ENCODE measurements around the gene PGBD1. TPM values are rescaled to one million over a fixed set of nuclear protein-coding genes. Genes with fewer than 3 reads are reported as not detected.

Gene PGBD1
- total and polyA plus RNA-seq, 4 donors, result 9.7 to 15.7 (median 12.7) TPM

GRCh38 chr6:28333047-28333446, 51.7 kb downstream of the PGBD1 start:
- H3K4me1 ChIP-seq (ENCODE audit: control insufficient read depth, insufficient read depth, low read length), result peaks cover 5% of the 10 kb centered on the region
- H3K4me3 ChIP-seq (ENCODE audit: low read depth, low read length), result no peak overlapping the region
- DNase-seq (ENCODE audit: low read depth in 4 of 6, low spot score in 6 of 6), result no peak
- no peaks in the 10 kb centered on the region for H3K27me3 ChIP-seq (ENCODE audit: control insufficient read depth, insufficient read depth, low read length)
- WGBS (ENCODE audit: insufficient coverage), result no CpG with 5 or more reads among the region's 2 CpGs
- H3K36me3 ChIP-seq (ENCODE audit: control insufficient read depth, insufficient read depth, low read length), result peaks cover 3% of the 10 kb centered on the region
- no peak overlapping the region for H3K27ac ChIP-seq (ENCODE audit: low read depth, low read length)
- no peaks in the 10 kb centered on the region for H3K9me3 ChIP-seq (ENCODE audit: control insufficient read depth, insufficient read depth, low read length)

DNA sequence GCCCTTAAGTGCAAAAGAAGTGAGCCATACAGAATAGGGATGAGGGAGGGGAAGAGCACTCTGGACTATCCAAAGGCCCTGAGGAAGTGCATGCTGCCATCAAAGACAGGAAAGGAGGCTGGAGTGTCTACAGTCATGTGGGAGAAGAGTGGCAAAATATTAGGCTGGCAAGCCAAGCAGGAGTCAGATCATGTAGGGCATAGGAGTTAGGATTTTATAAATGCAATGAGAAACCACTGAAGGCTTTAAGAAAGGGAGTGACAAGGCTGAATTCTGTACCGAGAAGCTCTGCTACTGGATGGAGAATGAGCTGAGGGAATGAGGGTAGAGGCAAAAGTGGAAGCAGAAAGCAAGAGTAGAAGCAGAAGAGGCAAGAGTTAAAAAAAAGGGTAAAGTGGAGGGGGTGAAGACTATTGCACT, 52.2 kb downstream of the PGBD1 start:
- H3K27ac ChIP-seq (ENCODE audit: low read depth, low read length), result no peak overlapping the region
- WGBS (ENCODE audit: insufficient coverage), result 89% methylated on average over 1 of the region's 1 CpG

DNA sequence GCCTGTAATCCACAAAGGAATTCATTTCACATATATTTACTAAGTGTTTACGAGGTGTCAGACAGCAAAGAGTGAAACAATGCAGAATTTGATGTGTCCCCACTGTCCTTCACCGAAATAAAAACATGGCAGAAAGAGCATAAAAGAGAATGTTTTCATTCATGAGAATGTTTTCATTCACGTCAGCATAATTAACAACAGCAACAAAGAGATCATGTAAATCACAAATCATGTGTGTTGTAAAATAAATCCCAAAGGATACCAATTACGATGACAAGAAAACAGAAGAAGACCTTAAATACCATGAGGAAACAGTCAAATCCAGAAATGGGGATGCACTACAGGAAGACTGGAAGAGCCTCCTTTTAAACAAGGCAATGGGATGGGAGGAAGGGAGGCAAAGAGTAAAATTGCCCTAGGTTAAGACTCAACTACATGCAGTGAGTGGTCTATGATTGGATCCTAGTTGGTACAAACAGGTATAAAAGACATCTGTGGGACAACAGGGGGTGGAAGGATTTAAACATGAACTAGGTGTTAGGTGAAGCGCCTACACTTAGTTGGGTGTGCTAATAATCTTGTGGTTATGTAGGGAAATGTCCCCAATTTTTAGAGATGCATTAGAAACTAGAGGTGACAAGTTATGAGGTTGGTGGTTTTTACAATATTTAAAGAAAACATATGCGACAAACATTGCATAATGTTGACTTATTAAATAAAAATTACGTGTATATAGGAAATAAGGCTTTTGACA, 53.1 kb downstream of the PGBD1 start:
- Histone ChIP-seq H3K36me3 (ENCODE audit: control insufficient read depth, insufficient read depth, low read length) (no peaks in the 10 kb centered on the region), H3K4me3 (ENCODE audit: low read depth, low read length) (no peak overlapping the region), H3K27ac (ENCODE audit: low read depth, low read length) (peak overlapping the region; percentile 98), H3K4me1 (ENCODE audit: control insufficient read depth, insufficient read depth, low read length) (peaks cover 5% of the 10 kb centered on the region), H3K27me3 (ENCODE audit: control insufficient read depth, insufficient read depth, low read length) (no peaks in the 10 kb centered on the region), H3K9me3 (ENCODE audit: control insufficient read depth, insufficient read depth, low read length) (no peaks in the 10 kb centered on the region)
- peak in 1 of 6 donors; percentile 26 for DNase-seq (ENCODE audit: low read depth in 4 of 6, low spot score in 6 of 6)
- no CpG with 5 or more reads among the region's 7 CpGs for WGBS (ENCODE audit: insufficient coverage)

More for the DNA sequence above, 52.2 kb downstream of the PGBD1 start:
- no peaks in the 10 kb centered on the region for H3K27me3 ChIP-seq (ENCODE audit: control insufficient read depth, insufficient read depth, low read length)
- peaks cover 5% of the 10 kb centered on the region for H3K4me1 ChIP-seq (ENCODE audit: control insufficient read depth, insufficient read depth, low read length)
- H3K36me3 ChIP-seq (ENCODE audit: control insufficient read depth, insufficient read depth, low read length), result peaks cover 3% of the 10 kb centered on the region
- H3K9me3 ChIP-seq (ENCODE audit: control insufficient read depth, insufficient read depth, low read length), result no peaks in the 10 kb centered on the region
- H3K4me3 ChIP-seq (ENCODE audit: low read depth, low read length), result no peak overlapping the region
- no peak for DNase-seq (ENCODE audit: low read depth in 4 of 6, low spot score in 6 of 6)

DNA sequence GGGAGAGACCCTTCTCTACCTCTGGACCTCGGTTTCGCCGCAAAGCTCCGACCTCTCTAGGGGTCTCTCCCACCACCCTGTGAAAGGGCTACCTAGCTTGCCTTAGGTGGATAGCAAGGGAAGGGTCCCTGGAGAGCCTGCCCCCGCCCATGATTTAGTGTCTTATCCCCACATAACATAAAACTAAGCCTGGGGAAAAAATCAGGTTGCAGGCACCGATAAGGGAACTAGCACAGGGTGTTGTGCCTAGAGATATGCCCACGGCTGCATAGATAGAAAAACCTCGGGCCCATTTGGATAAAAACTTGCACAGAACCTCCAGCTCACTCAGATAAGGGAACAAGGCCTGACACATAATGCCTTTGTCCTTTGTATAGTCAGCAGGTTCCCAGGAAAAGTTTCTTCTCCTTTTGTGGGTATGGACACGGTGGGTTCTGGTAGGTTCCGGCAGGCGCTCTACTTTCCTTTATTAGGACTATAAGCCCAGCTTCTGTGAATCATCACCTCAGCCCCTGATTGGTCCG, 53.7 kb downstream of the PGBD1 start:
- H3K4me1 ChIP-seq (ENCODE audit: control insufficient read depth, insufficient read depth, low read length), result peaks cover 5% of the 10 kb centered on the region
- DNase-seq (ENCODE audit: low read depth in 4 of 6, low spot score in 6 of 6), result no peak
- no peaks in the 10 kb centered on the region for H3K36me3 ChIP-seq (ENCODE audit: control insufficient read depth, insufficient read depth, low read length)
- H3K27ac ChIP-seq (ENCODE audit: low read depth, low read length), result peak overlapping the region; percentile 98
- H3K9me3 ChIP-seq (ENCODE audit: control insufficient read depth, insufficient read depth, low read length), result no peaks in the 10 kb centered on the region
- peak overlapping the region; percentile 96 for H3K4me3 ChIP-seq (ENCODE audit: low read depth, low read length)
- WGBS (ENCODE audit: insufficient coverage), result 11% methylated on average over 3 of the region's 12 CpGs
- no peaks in the 10 kb centered on the region for H3K27me3 ChIP-seq (ENCODE audit: control insufficient read depth, insufficient read depth, low read length)

- no peaks in the 10 kb centered on the region for H3K36me3 ChIP-seq (ENCODE audit: control insufficient read depth, insufficient read depth, low read length)
- peak within 1 kb of the TSS; percentile 98 for H3K27ac ChIP-seq (ENCODE audit: low read depth, low read length)
- under 1% methylated on average over 28 of the region's 35 CpGs for WGBS (ENCODE audit: insufficient coverage)
- no peaks in the 10 kb centered on the region for H3K27me3 ChIP-seq (ENCODE audit: control insufficient read depth, insufficient read depth, low read length)
- H3K4me3 ChIP-seq (ENCODE audit: low read depth, low read length), result peak within 1 kb of the TSS; percentile 96
- peak; percentile 91 to 99 (median 94) for DNase-seq (ENCODE audit: low read depth in 4 of 6, low spot score in 6 of 6)
- H3K9me3 ChIP-seq (ENCODE audit: control insufficient read depth, insufficient read depth, low read length), result no peaks in the 10 kb centered on the region
- peaks cover 5% of the 10 kb centered on the region for H3K4me1 ChIP-seq (ENCODE audit: control insufficient read depth, insufficient read depth, low read length)
Measured at GRCh38 chr6:28335564-28336283, 54.4 kb downstream of the PGBD1 start, which contains the start of gene ZSCAN31. TSS of gene ZSCAN31 (minus strand) at chr6:28336148. CDS start at chr6:28329683, 6,465 bp downstream.

DNA sequence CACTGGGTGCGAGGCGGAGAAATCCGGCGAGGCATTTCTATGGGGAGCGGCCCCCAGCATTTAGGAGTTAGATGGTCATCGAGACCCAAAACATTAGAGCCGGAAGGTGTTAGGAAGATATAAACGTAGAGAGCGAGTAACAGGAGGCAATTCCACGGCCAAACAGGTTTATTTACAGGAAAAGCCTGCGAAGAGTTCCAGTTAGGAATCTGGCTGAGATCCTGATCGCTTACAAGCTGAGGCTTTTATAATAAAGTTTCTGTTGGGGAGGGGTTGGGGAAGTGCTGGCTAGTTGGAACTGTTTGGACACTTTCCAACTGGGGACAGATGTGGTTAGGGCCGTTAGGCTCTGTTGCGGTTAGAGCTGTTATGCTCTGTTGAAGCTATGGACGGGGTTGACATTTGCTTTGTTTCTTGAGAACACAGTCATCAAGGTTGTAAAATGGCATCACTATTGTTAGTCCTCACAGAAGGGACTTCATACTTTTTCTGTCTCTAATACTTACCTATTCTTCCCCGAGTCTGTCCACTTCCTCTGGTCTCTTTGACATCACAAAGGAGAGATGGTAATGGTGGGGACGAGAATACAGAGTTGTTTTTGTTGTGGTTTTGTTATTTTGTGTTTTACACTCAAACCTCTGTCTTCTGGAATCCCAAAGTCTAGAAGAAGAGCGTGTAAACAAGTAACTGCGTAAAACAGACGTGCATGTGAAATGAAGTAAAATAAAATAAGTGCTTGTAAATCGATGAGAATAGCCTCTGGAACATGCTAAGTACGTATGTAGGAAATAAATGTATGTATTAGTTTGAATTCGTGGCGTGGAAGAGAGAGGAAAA, 55.1 kb downstream of the PGBD1 start:
- DNase-seq (ENCODE audit: low read depth in 4 of 6, low spot score in 6 of 6), result peak in 5 of 6 donors; percentile 46 to 91 (median 59)
- Histone ChIP-seq H3K9me3 (ENCODE audit: control insufficient read depth, insufficient read depth, low read length) (no peaks in the 10 kb centered on the region), H3K4me1 (ENCODE audit: control insufficient read depth, insufficient read depth, low read length) (peaks cover 5% of the 10 kb centered on the region), H3K27me3 (ENCODE audit: control insufficient read depth, insufficient read depth, low read length) (no peaks in the 10 kb centered on the region), H3K27ac (ENCODE audit: low read depth, low read length) (peak overlapping the region; percentile 98), H3K36me3 (ENCODE audit: control insufficient read depth, insufficient read depth, low read length) (no peaks in the 10 kb centered on the region), H3K4me3 (ENCODE audit: low read depth, low read length) (peak overlapping the region; percentile 96)
- 4% methylated on average over 21 of the region's 24 CpGs for WGBS (ENCODE audit: insufficient coverage)

DNA sequence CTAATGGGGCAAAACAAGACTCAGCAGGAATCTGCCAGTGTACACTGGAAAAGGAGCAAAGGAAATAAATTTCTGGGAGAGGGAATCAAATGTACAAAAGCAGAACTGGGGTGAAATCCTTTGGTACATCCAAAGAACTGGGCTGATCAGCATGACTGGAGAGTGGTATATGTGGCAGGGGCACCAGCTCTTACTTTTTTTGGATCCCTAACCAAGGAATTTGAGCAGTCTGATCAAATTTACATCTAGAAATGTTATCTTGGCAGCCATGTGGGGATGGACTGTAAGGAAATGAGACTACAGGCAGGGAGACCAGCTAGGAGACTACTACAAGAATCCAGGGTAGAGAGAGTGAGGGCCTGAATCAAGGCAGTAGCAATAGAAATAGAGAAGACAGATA, 55.7 kb downstream of the PGBD1 start:
- H3K27ac ChIP-seq (ENCODE audit: low read depth, low read length), result peak overlapping the region; percentile 98
- H3K36me3 ChIP-seq (ENCODE audit: control insufficient read depth, insufficient read depth, low read length), result no peaks in the 10 kb centered on the region
- peaks cover 5% of the 10 kb centered on the region for H3K4me1 ChIP-seq (ENCODE audit: control insufficient read depth, insufficient read depth, low read length)
- H3K9me3 ChIP-seq (ENCODE audit: control insufficient read depth, insufficient read depth, low read length), result no peaks in the 10 kb centered on the region
- peak overlapping the region; percentile 96 for H3K4me3 ChIP-seq (ENCODE audit: low read depth, low read length)
- DNase-seq (ENCODE audit: low read depth in 4 of 6, low spot score in 6 of 6), result peak in 3 of 6 donors; percentile 9 to 61 (median 12)
- no peaks in the 10 kb centered on the region for H3K27me3 ChIP-seq (ENCODE audit: control insufficient read depth, insufficient read depth, low read length)

GRCh38 chr6:28340310-28341095, 59.1 kb downstream of the PGBD1 start:
- Histone ChIP-seq H3K9me3 (ENCODE audit: control insufficient read depth, insufficient read depth, low read length) (no peaks in the 10 kb centered on the region), H3K36me3 (ENCODE audit: control insufficient read depth, insufficient read depth, low read length) (no peaks in the 10 kb centered on the region), H3K27me3 (ENCODE audit: control insufficient read depth, insufficient read depth, low read length) (peaks cover 2% of the 10 kb centered on the region), H3K4me3 (ENCODE audit: low read depth, low read length) (no peak overlapping the region), H3K4me1 (ENCODE audit: control insufficient read depth, insufficient read depth, low read length) (no peaks in the 10 kb centered on the region), H3K27ac (ENCODE audit: low read depth, low read length) (no peak overlapping the region)
- WGBS (ENCODE audit: insufficient coverage), result no CpG with 5 or more reads among the region's 1 CpG
- DNase-seq (ENCODE audit: low read depth in 4 of 6, low spot score in 6 of 6), result no peak

All from spinal cord (tissue), 10 donors.